HepG2 (cell line): ENCODE measurements around the gene SRSF4. TPM values are rescaled to one million over a fixed set of nuclear protein-coding genes. Genes with fewer than 3 reads are reported as not detected.
A peak's percentile ranks its signal among the peaks of the same experiment; 100 is the strongest.

Source experiments
- ATAC-seq: fragments of 200-7000 bp; cut with Tn5 transposase; 3 replicates; pipeline ENCODE4 v1.9.1; 2020; ENCODE audit warnings: mild to moderate bottlenecking, moderate library complexity
- BruUV-seq: library from RNA; stranded (reverse); fragments of 400-500 nt; replicated peaks from 2 replicates; lab custom pipeline; 2021; lab: Mats Ljungman, UMichigan
- CTCF ChIA-PET: fragments of 300-600 bp; formaldehyde crosslinking; extraction: SDS; loops from one replicate; lab custom pipeline; 2021; ENCODE audit warnings: low total read pairs, inconsistent platforms, low intra/inter-chr PET ratio; lab: Yijun Ruan, JAX
- POLR2A ChIA-PET: fragments of 350-600 bp; sonication (Branson Sonifier 250); formaldehyde crosslinking; loops from one replicate; lab custom pipeline; 2020; ENCODE audit warnings: antibody characterized with exemption, inconsistent platforms; lab: Yijun Ruan, JAX
- DNase-seq: peaks from one replicate; pipeline ENCODE4 v3.0.0-alpha.2; 2015; ENCODE audit warnings: low spot score
- FAIRE-seq: peaks from 3 replicates; lab custom pipeline; 2011; peaks lifted over from hg19 to GRCh38; lab: Jason Lieb, UNC
- H2AFZ ChIP-seq: one replicate; pipeline ENCODE4 v1.6.1; 2011; ENCODE audit warnings: low read length, inconsistent platforms
- H3K27ac ChIP-seq: fragments of 300-600 bp; 3 replicates; pipeline ENCODE4 v1.8.0; 2011; ENCODE audit warnings: mixed run types, mild to moderate bottlenecking, mixed read lengths, low read length, inconsistent platforms; ENCODE audit not compliant: insufficient read depth; ENCODE audit errors: extremely low read length
- H3K27me3 ChIP-seq, 2 experiments: fragments of 200-600 bp in 1 of 2; 2 replicates in 1 of 2; 3 replicates in 1 of 2; pipeline versions ENCODE4 v1.6.0 to v1.8.0; 2011; ENCODE audit warnings: low read length in 2 of 2, mild to moderate bottlenecking in 2 of 2, moderate library complexity in 2 of 2, inconsistent platforms in 1 of 2; ENCODE audit not compliant: insufficient read depth in 2 of 2, control insufficient read depth in 1 of 2
- H3K36me3 ChIP-seq, 2 experiments: fragments of 200-600 bp in 1 of 2; replicated peaks in 1 of 2; 2 replicates in 1 of 2; 3 replicates in 1 of 2; pipeline versions ENCODE4 v1.5.1 to v1.8.0; 2011; ENCODE audit warnings: low read length in 2 of 2, inconsistent platforms in 1 of 2; ENCODE audit not compliant: insufficient read depth in 2 of 2, control insufficient read depth in 1 of 2
- H3K4me1 ChIP-seq: 2 replicates; pipeline ENCODE4 v1.5.1; 2012; ENCODE audit warnings: low read length, inconsistent platforms; ENCODE audit not compliant: insufficient read depth
- H3K4me2 ChIP-seq: 2 replicates; pipeline ENCODE4 v1.6.0; 2011; ENCODE audit warnings: low read depth, low read length, inconsistent platforms
- H3K4me3 ChIP-seq, 3 experiments: fragments of 200-600 bp in 1 of 3; sonication (generic), shearing (Covaris generic) in 1 of 3; replicated peaks in 1 of 3; 2 replicates each; pipeline ENCODE4 v1.5.1; 2011 to 2016; ENCODE audit warnings: low read length in 3 of 3, inconsistent platforms in 2 of 3, low read depth in 2 of 3, mild to moderate bottlenecking in 2 of 3, control low read depth in 1 of 3, mixed read lengths in 1 of 3; ENCODE audit not compliant: insufficient read depth in 1 of 3
- H3K79me2 ChIP-seq: one replicate; pipeline ENCODE4 v1.6.1; 2011; ENCODE audit warnings: low read length, inconsistent platforms; ENCODE audit not compliant: insufficient read depth
- H3K9ac ChIP-seq: 2 replicates; pipeline ENCODE4 v1.6.0; 2011; ENCODE audit warnings: mild to moderate bottlenecking, low read depth, low read length, inconsistent platforms; ENCODE audit not compliant: insufficient read depth
- H3K9me3 ChIP-seq: 2 replicates; pipeline ENCODE4 v1.5.1; 2012; ENCODE audit warnings: mild to moderate bottlenecking, low read length
- H4K20me1 ChIP-seq: 2 replicates; pipeline ENCODE4 v1.6.0; 2011; ENCODE audit warnings: inconsistent platforms, mild to moderate bottlenecking, low read length, moderate library complexity; ENCODE audit not compliant: insufficient read depth
- GFI1 ChIP-seq: sonication (generic); formaldehyde crosslinking; IDR thresholded peaks from 2 replicates; pipeline ENCODE4 v1.5.0; 2020; ENCODE audit warnings: missing genetic modification reagents, mild to moderate bottlenecking, borderline replicate concordance
- ZNF138 ChIP-seq: sonication (generic); formaldehyde crosslinking; IDR thresholded peaks from 2 replicates; pipeline ENCODE4 v1.5.0; 2020; ENCODE audit warnings: mild to moderate bottlenecking, low read depth, missing genetic modification reagents
- ZNF569 ChIP-seq: sonication (generic); formaldehyde crosslinking; IDR thresholded peaks from 2 replicates; pipeline ENCODE4 v1.5.0; 2020; ENCODE audit warnings: mild to moderate bottlenecking, missing genetic modification reagents, moderate library complexity, borderline replicate concordance
- ZNF766 ChIP-seq: sonication (generic); formaldehyde crosslinking; IDR thresholded peaks from 2 replicates; pipeline ENCODE4 v1.5.0; 2020; ENCODE audit warnings: missing genetic modification reagents, borderline replicate concordance
- ZNF768 ChIP-seq: sonication (generic); formaldehyde crosslinking; IDR thresholded peaks from 2 replicates; pipeline ENCODE4 v1.4.0; 2020; ENCODE audit warnings: missing genetic modification reagents
- ZNF788 ChIP-seq: sonication (generic); formaldehyde crosslinking; IDR thresholded peaks from 2 replicates; pipeline ENCODE4 v1.5.0; 2020; ENCODE audit warnings: mild to moderate bottlenecking, missing genetic modification reagents, borderline replicate concordance
- WGBS: methylation state at CpG from one replicate; pipeline ENCODE4 v1.1.6; 2017; ENCODE audit warnings: low lambda C conversion rate; 5-methylcytosine and 5-hydroxymethylcytosine counted together
- in situ Hi-C: cut with HindIII; loops from 2 replicates; pipeline ENCODE4 v1.10.0; 2017; ENCODE audit warnings: low pct_unique_long_range_greater_than_20kb; ENCODE audit not compliant: extremely low pct_ligation_motif_present
- intact Hi-C: fragments of 100-400 bp; cut with micrococcal nuclease; formaldehyde crosslinking; loops from one replicate; pipeline ENCODE4 v1.10.0; 2022; ENCODE audit not compliant: unreplicated experiment
- polyA plus RNA-seq, 8 experiments: library from polyadenylated mRNA; depleted of rRNA in 3 of 8; stranded (reverse) in 7 of 8; unstranded in 1 of 8; fragments of >200 nt; fragmentation: Illumina TruSeq in 4 of 8; extraction: Trizol in 4 of 8; gene quantifications; 2 replicates each; pipeline versions ENCODE4 v1.2.1 to v1.2.3, GENCODE V29; 2011 to 2016; ENCODE audit warnings: low read depth in 4 of 8, missing spikeins in 1 of 8, mixed read lengths in 1 of 8; ENCODE audit not compliant: insufficient read depth in 1 of 8
- total RNA-seq, 5 experiments: library from RNA; depleted of rRNA; stranded (reverse); fragments of >200 nt; fragmentation: Illumina TruSeq; extraction: Trizol; gene quantifications; 2 replicates each; pipeline ENCODE4 v1.2.3, GENCODE V29; 2016; ENCODE audit warnings: low read depth in 1 of 5
- TF ChIP-seq, protein P1 (sequence below): sonication (generic); formaldehyde crosslinking; IDR thresholded peaks from 2 replicates; pipeline ENCODE4 v1.8.0; 2022; ENCODE audit warnings: missing genetic modification reagents, mild to moderate bottlenecking, moderate library complexity, borderline replicate concordance
- TF ChIP-seq, protein P2 (sequence below): sonication (generic); formaldehyde crosslinking; IDR thresholded peaks from 2 replicates; pipeline ENCODE4 v1.4.0; 2020; ENCODE audit warnings: missing genetic modification reagents
- TF ChIP-seq, protein P3 (sequence below): sonication (generic); formaldehyde crosslinking; IDR thresholded peaks from 2 replicates; pipeline ENCODE4 v1.4.0; 2020; ENCODE audit warnings: missing genetic modification reagents
- TF ChIP-seq, protein P4 (sequence below): sonication (generic); formaldehyde crosslinking; IDR thresholded peaks from 2 replicates; pipeline ENCODE4 v1.4.0; 2020; ENCODE audit warnings: missing genetic modification reagents, borderline replicate concordance
- TF ChIP-seq, protein P5 (sequence below): sonication (generic); formaldehyde crosslinking; IDR thresholded peaks from 2 replicates; pipeline ENCODE4 v1.5.0; 2020; ENCODE audit warnings: mild to moderate bottlenecking, missing genetic modification reagents
- TF ChIP-seq, protein P6 (sequence below): sonication (generic); formaldehyde crosslinking; IDR thresholded peaks from 2 replicates; pipeline ENCODE4 v1.4.0; 2020; ENCODE audit warnings: mild to moderate bottlenecking, missing genetic modification reagents

The SRSF4 gene
- total and polyA plus RNA-seq, 2 of the 13 experiments (the other 11 are each of a cell fraction or from before 2014, with no cell fraction given) = 37.7 to 50.9 TPM

DNA sequence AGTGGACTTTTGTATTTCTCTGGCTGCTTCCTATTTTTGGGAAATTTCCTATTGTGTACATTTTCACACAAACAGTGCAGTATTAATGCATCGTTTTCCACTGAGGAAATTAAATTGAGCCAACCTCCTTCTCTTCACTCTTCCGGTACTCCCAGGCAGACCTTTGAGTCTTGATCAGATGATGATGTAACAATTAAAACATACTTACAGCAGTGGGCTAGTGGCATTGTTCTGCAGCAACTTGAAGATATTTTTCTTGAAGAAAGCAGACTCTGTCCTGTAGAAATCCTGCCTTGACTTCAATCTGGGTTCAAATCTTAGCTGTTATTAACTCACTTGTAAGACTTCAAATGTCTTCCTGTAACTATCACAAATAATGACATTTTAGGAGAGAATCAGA is 39.0 kb downstream of the SRSF4 start (continued):
- TF ChIP-seq, protein P1, sequence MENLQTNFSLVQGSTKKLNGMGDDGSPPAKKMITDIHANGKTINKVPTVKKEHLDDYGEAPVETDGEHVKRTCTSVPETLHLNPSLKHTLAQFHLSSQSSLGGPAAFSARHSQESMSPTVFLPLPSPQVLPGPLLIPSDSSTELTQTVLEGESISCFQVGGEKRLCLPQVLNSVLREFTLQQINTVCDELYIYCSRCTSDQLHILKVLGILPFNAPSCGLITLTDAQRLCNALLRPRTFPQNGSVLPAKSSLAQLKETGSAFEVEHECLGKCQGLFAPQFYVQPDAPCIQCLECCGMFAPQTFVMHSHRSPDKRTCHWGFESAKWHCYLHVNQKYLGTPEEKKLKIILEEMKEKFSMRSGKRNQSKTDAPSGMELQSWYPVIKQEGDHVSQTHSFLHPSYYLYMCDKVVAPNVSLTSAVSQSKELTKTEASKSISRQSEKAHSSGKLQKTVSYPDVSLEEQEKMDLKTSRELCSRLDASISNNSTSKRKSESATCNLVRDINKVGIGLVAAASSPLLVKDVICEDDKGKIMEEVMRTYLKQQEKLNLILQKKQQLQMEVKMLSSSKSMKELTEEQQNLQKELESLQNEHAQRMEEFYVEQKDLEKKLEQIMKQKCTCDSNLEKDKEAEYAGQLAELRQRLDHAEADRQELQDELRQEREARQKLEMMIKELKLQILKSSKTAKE (CRISPR knock-in tag) = no peak
- TF ChIP-seq, protein P2, sequence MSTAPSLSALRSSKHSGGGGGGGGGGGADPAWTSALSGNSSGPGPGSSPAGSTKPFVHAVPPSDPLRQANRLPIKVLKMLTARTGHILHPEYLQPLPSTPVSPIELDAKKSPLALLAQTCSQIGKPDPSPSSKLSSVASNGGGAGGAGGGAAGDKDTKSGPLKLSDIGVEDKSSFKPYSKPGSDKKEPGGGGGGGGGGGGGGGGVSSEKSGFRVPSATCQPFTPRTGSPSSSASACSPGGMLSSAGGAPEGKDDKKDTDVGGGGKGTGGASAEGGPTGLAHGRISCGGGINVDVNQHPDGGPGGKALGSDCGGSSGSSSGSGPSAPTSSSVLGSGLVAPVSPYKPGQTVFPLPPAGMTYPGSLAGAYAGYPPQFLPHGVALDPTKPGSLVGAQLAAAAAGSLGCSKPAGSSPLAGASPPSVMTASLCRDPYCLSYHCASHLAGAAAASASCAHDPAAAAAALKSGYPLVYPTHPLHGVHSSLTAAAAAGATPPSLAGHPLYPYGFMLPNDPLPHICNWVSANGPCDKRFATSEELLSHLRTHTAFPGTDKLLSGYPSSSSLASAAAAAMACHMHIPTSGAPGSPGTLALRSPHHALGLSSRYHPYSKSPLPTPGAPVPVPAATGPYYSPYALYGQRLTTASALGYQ (CRISPR knock-in tag) = no peak
- TF ChIP-seq ZNF788 (CRISPR knock-in tag) = no peak
- TF ChIP-seq ZNF768 (CRISPR knock-in tag) = no peak
- TF ChIP-seq, protein P3, sequence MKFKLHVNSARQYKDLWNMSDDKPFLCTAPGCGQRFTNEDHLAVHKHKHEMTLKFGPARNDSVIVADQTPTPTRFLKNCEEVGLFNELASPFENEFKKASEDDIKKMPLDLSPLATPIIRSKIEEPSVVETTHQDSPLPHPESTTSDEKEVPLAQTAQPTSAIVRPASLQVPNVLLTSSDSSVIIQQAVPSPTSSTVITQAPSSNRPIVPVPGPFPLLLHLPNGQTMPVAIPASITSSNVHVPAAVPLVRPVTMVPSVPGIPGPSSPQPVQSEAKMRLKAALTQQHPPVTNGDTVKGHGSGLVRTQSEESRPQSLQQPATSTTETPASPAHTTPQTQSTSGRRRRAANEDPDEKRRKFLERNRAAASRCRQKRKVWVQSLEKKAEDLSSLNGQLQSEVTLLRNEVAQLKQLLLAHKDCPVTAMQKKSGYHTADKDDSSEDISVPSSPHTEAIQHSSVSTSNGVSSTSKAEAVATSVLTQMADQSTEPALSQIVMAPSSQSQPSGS (CRISPR knock-in tag) = no peak
- no peak for TF ChIP-seq ZNF766 (CRISPR knock-in tag)

DNA sequence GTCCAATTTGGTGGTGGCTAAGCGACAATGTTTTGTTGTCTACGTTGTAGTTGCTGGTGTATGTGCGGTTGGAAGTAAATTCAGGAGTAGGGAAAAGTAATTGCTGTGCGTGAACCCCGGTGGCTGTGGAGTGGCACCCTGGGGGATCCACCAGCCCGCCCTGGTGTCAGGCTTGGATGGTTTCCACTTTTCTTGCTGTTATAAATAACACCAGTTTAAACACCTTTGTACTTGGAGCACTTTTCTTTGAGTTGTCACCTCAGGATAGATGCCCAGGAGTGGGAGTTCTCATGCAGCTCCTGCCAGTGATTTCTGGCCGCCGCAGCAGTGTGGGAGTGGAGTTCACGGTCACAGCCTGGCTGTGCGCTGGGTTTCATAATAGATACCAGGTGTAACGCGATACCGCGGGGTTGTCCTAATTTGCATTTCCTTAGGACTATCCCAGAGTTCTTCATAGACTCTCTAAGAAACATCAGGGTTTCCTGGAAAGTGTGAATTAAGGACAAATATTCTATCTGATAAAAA is 45.2 kb downstream of the SRSF4 start:
- ChIA-PET CTCF (no interaction called here), POLR2A (no interaction called here)
- no peak overlapping the region for H3K4me3 ChIP-seq
- H3K36me3 ChIP-seq = no peaks in the 10 kb centered on the region
- in situ Hi-C loops = no loop called here
- H3K9me3 ChIP-seq = no peaks in the 10 kb centered on the region
- WGBS = 22% methylated on average over 14 of the region's 14 CpGs
- H3K27ac ChIP-seq = no peak overlapping the region
- peak overlapping the region; percentile 9; the same call in 1 of the 2 replicates for H3K4me2 ChIP-seq
- H3K9ac ChIP-seq = no peak overlapping the region
- ATAC-seq (peak; percentile 49), DNase-seq (no peak), FAIRE-seq (no peak)
- no peak overlapping the region for H2AFZ ChIP-seq
- intact Hi-C loops = no loop called here
- BruUV-seq = no TSS peak
- no peaks in the 10 kb centered on the region for H3K79me2 ChIP-seq
- H4K20me1 ChIP-seq = no peaks in the 10 kb centered on the region
- H3K4me1 ChIP-seq = peaks cover 21% of the 10 kb centered on the region
- H3K27me3 ChIP-seq = no peaks in the 10 kb centered on the region; a peak in 2 of 5 replicates
- TF ChIP-seq, protein P4, sequence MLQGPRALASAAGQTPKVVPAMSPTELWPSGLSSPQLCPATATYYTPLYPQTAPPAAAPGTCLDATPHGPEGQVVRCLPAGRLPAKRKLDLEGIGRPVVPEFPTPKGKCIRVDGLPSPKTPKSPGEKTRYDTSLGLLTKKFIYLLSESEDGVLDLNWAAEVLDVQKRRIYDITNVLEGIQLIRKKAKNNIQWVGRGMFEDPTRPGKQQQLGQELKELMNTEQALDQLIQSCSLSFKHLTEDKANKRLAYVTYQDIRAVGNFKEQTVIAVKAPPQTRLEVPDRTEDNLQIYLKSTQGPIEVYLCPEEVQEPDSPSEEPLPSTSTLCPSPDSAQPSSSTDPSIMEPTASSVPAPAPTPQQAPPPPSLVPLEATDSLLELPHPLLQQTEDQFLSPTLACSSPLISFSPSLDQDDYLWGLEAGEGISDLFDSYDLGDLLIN = no peak
- TF ChIP-seq GFI1 (CRISPR knock-in tag) = no peak
- TF ChIP-seq, protein P5, sequence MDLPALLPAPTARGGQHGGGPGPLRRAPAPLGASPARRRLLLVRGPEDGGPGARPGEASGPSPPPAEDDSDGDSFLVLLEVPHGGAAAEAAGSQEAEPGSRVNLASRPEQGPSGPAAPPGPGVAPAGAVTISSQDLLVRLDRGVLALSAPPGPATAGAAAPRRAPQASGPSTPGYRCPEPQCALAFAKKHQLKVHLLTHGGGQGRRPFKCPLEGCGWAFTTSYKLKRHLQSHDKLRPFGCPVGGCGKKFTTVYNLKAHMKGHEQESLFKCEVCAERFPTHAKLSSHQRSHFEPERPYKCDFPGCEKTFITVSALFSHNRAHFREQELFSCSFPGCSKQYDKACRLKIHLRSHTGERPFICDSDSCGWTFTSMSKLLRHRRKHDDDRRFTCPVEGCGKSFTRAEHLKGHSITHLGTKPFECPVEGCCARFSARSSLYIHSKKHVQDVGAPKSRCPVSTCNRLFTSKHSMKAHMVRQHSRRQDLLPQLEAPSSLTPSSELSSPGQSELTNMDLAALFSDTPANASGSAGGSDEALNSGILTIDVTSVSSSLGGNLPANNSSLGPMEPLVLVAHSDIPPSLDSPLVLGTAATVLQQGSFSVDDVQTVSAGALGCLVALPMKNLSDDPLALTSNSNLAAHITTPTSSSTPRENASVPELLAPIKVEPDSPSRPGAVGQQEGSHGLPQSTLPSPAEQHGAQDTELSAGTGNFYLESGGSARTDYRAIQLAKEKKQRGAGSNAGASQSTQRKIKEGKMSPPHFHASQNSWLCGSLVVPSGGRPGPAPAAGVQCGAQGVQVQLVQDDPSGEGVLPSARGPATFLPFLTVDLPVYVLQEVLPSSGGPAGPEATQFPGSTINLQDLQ (CRISPR knock-in tag) = no peak
- TF ChIP-seq ZNF569 (CRISPR knock-in tag) = no peak
- TF ChIP-seq, protein P6, sequence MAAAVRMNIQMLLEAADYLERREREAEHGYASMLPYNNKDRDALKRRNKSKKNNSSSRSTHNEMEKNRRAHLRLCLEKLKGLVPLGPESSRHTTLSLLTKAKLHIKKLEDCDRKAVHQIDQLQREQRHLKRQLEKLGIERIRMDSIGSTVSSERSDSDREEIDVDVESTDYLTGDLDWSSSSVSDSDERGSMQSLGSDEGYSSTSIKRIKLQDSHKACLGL (CRISPR knock-in tag) = no peak
- no peak for TF ChIP-seq ZNF138 (CRISPR knock-in tag)
